GM18867 (cell line): ENCODE results near the gene MTUS2.

Experiments
- ATAC-seq: cut with Tn5 transposase; IDR thresholded peaks from one replicate; pipeline ENCODE4 v1.9.1; 2021; ENCODE audit warnings: mild to moderate bottlenecking, moderate library complexity; ENCODE audit not compliant: unreplicated experiment

Gene MTUS2

DNA sequence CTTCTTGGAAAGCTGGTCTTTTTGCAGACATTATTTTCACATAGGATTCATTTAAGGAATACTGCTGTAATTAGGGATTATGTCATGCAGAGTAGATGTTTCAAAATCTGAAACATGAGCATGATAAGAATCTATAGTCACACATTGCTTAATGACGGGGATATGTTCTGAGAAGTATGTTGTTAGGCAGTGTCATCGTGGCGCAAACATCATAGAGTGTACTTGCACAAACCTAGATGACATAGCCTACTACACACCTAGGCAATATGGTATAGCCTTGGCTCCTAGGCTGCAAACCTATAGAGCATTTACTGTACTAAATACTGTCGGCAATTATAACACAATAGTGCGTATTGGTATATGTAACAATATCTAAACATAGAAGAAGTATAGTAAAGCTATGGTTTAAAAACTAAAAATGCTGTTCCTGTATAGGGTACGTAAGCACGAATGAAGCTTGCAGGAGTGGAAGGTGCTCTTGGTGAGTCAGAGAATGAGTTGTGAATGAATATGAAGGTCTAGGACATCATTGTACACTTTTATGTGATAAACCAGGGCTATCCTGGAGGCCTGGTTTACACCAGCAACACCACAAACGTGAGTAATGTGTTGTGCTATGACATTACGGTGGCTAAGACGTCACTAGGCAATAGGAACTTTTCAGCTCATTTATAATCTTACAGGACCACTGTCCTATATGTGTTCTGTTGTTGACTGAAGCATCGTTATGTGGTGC lies 283.1 kb downstream of the MTUS2 start:
- ATAC-seq = no peak

GRCh38 chr13:29104461-29104860 lies 284.3 kb downstream of the MTUS2 start:
- ATAC-seq = no peak

- no peak for ATAC-seq
These were observed 285.6 kb downstream of the MTUS2 start for GRCh38 chr13:29105779-29106178.

DNA sequence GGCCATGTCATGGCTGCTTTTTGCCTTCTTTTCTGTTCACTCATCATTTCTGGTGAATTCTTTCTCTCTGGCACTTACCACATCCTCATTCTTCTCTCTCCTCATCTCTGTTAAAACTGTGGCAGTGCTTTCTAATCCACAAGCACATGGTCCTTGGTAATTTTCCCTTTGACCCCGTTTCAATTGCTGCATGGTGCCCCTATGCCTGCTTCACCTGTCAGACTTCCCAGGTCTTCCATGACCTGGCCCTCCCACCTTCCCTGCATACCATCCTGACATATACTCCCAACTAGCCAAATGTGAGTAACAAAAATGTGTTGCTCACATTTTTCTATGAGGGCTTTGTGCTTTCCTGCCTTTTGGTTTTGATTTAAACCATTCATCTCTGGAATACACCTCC lies 286.5 kb downstream of the MTUS2 start:
- ATAC-seq = no peak

DNA sequence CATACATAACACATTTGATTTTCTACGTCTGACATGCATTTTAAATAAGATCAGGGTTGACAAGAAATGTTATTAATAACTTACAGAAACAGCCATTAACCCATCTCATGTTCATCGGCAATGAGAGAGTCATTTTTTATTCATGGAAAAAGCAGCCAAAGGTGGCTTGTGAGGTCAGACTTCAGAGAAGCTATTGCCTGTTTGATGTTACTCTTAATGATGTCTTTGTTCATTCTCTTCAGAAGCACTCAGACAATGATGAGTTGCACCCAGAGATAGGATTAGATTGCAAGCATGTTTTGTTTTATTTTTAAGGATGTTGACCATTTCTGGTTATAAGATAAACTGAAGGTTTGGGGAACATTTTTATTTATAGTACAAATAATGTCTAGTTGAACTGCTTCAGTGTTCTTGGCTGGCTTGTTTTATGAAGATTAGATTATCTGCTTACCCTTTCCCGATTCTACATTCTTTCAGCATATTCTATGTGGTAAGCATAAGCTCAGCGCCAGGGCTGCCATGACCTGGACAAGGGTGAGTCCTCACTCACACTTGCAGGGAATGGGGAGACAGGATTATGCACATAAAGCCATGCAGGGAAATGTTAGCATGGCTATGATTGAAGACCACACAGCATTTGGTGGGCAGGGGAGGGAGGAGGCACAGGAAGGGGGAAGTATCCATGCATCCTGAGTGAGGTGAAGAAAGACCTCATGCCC lies 288.1 kb downstream of the MTUS2 start:
- no peak for ATAC-seq

- no peak for ATAC-seq
These were observed 289.8 kb downstream of the MTUS2 start for GRCh38 chr13:29109987-29110386.

- ATAC-seq = no peak
These were observed 291.3 kb downstream of the MTUS2 start for GRCh38 chr13:29111446-29111845.

DNA sequence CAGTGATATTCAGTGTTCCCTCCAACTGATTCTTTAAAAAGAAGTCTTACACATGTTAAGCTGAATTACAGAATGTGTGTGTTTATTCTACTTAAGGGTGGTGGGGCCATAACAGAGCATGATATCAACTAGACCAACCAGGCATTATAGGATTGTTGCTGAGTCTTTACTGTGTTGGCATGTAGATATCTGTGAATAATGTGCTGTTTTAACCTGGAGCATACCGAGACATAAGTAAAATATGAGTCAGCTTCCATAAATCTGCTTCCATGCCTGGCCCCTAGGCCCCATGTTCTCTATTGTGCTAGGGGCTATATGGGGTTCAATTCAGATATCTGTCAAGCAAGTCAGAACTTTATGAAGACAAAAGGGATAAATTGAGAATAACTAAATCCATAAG lies 295.7 kb downstream of the MTUS2 start:
- ATAC-seq = no peak

- ATAC-seq = no peak
These were observed 297.5 kb downstream of the MTUS2 start for GRCh38 chr13:29117663-29118062.

GRCh38 chr13:29118471-29118870 lies 298.3 kb downstream of the MTUS2 start:
- no peak for ATAC-seq

GRCh38 chr13:29125191-29125933 lies 305.2 kb downstream of the MTUS2 start:
- peak; percentile 68 for ATAC-seq

- peak; percentile 62 for ATAC-seq
These were observed 305.8 kb downstream of the MTUS2 start for GRCh38 chr13:29125934-29126424.

- no peak for ATAC-seq
These were observed 309.5 kb downstream of the MTUS2 start for GRCh38 chr13:29129616-29130015.

- ATAC-seq = no peak
These were observed 311.0 kb downstream of the MTUS2 start for GRCh38 chr13:29131159-29131558.

GRCh38 chr13:29131881-29132668 lies 311.9 kb downstream of the MTUS2 start:
- no peak for ATAC-seq

- no peak for ATAC-seq
These were observed 316.2 kb downstream of the MTUS2 start for GRCh38 chr13:29136341-29136740.

- no peak for ATAC-seq
These were observed 316.9 kb downstream of the MTUS2 start for GRCh38 chr13:29137016-29137415.

- ATAC-seq = no peak
These were observed 317.9 kb downstream of the MTUS2 start for GRCh38 chr13:29137995-29138394.

DNA sequence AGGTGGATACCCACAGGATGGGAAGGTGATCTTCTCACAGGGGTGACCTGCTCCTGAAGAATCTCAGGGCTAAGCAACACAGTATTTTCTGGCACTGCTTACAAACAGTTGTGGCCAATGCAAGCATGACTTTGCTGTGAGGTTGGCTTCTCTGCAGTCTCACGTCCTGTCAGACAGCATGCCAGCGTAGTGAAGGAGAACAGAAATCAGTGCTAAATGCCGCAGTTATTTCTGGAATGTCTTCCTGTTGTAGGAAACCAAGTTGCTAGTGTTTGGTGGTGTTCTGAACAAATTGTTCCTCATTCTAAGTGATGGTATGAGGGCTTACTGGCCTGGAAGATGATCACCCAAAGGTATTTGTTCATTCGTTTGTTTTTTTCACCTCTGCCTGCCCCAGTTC lies 320.1 kb downstream of the MTUS2 start:
- ATAC-seq = no peak

- ATAC-seq = no peak
These were observed 323.7 kb downstream of the MTUS2 start for GRCh38 chr13:29143847-29144246.

- ATAC-seq = no peak
These were observed 334.3 kb downstream of the MTUS2 start for GRCh38 chr13:29154390-29154789.
